HG03039 (cell line): ENCODE data around the gene CCL11.
"Not testable (repeated sequence)": the region's sequence is repeated elsewhere in the genome, so short reads cannot be mapped to it uniquely, and the experiment has no call there.

Experiments
- ATAC-seq: cut with Tn5 transposase; IDR thresholded peaks from one replicate; pipeline ENCODE4 v1.9.1; 2021; ENCODE audit warnings: mild to moderate bottlenecking, moderate library complexity; ENCODE audit not compliant: unreplicated experiment

CCL11 gene

DNA sequence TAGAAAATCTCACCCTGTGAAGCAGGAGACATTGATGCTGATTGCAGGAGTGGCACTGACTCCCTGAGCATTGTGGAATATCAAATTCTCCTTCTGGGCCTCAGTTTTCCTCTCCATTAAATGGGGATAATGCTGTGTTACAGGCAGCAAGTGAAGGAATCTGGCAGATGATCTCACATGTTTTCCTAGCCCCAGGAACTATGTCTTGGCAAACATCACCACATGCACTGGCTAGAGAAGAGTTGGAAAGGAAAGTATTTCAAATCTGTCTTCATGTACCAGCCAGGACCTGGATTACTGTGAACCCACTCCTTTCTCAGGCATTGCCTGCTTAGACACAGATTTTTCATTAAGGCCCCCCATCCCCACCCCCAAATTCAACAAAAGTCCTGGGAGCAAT is 20.1 kb downstream of the CCL11 start:
- no peak for ATAC-seq

DNA sequence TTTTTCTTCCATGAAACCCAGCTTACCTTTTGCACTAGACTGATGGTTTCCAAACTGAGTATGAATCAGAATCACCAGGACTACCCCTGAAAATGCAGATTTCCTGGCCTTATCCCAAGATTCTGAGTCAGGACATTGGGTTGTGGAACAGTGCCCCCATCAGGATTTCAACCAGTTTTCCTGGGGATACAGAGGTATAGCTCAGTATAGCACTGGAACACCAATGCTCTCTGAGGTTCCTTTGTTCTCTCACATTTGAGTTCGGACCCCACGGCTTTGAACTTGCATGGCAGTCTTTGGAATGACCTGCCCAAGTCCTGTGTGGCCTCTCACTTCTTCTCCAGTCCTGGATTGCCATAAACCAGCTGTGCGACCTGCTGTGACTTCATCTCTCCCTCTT is 20.9 kb downstream of the CCL11 start:
- no peak for ATAC-seq

DNA sequence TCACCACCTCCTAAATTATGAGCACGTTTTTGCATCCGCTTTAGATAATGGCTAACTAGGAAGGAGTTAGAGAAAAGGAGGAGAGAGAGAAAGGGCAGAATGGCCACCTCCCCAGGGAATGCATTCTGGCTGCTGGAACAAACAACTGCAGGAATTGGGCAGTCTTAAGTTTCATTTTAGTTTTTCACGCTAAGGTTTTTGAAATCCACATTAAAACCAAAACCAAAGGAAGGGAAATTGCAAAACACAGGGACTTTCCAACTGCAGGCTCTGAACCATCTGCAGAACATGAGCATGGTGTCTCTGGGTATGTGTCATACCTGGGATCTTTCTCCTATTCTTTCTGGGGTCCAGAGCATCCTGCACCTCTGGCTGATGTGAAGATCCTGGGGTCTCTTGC is 21.6 kb downstream of the CCL11 start:
- ATAC-seq, result no peak

DNA sequence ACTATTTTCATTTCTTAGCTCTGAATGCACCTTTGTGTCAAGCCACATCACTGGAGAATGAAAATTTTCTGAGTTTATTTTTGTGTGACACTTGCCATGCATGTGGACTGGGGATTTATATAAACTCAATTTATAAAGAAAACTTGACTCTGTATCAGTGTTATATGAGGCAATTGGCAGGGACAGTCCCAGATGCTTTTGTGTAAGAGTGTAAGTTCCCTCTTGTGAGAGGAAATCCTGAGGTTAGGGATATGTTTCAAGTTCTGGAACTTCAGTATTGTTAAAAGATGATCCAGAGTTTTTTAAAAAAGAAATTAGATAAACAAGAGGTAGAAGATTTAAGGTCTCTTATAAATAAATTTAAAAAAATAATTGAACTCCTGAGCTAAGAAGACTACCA is 22.8 kb downstream of the CCL11 start:
- ATAC-seq, result no peak

DNA sequence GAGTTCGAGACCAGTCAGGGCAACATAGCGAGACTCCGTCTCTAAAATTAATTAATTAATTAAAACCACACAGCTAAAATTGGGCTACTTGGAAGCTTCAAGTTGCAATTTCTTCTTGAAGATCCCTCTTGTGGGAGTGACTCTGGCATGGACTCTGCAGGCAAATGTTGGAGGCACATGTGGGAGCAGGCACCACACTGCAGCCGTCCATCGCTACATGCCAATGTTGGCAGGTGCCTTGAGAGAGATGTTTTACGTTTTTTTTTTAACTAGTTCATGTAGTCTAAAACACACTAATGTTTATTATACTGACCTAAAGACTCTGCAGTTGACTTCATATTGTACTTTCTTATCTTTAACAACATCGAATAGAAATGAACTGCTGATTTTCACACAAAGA is 25.7 kb downstream of the CCL11 start:
- no peak for ATAC-seq

DNA sequence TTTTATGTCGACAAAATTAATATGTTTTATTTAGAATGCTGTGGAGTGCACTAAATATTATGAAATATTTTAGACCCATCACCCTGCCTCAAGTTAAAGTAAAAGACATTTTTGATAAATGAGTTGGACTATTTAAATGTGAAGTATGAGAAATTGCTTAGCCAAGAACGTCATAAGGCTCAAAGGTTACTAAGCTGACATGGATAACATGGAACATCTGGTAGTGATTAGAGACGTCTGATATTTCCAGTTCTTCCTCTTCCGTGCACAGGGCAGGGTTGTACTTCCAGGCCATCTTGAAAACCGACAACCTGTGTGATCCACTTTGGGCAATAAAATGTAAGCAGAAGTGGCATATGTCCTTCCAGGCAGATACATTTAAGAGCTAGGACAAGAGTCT is 26.5 kb downstream of the CCL11 start:
- no peak for ATAC-seq

DNA sequence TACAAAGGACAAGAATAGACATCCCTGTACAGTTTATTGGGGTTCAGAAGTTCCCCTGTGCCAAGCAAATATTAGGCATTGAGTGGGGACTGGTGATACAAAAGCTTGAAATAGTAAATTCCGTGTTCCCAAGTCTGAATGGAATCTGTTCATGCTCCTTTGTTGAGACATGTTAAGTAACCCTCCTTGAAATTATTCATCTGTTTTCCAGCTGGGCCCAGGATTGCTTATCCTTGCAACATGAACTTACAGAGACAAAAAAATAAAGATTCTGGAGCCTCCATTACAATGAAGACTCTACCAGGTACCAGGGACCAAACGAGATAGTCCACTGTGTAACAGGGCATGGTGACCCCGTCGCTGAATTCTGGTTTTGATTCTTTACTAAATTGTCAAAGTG is 27.6 kb downstream of the CCL11 start:
- no peak for ATAC-seq

DNA sequence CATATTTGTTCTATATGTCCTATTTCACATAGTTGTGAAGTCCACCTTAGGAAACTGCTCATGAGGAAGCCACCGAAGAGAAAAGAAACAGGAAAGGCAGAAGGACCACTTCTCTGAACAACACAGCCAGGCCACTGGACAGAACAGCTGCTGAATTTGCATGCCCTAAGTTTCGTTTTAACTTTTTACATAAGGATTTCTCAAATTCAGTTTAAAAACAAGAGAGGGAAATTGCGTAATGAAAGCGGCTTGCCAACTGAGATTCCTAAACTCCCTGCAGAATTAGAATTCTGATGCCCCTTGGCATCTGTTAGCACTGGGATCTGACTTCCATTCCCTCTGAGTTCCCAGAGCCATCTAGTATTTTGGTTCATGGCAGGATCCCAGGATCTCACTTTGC is 28.7 kb downstream of the CCL11 start:
- ATAC-seq, result no peak

DNA sequence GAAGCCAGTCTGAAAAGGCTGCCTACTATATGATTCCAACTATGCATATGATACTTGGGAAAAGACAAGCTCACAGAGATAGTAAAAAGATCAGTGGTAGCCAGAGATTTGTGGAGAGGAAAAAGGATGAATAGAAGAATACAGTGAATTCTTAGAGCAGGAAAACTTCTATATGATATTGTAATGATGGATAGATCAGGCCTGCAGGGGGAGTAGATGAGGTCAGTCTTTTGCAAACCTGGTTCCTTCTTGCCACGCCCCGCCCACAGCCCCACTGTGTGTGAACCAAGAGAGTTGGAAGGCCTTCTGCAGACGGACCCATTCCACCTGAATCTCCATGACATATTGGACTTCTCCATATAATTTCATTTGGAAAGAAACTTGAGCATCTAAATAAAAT is 32.9 kb downstream of the CCL11 start:
- ATAC-seq, result no peak

DNA sequence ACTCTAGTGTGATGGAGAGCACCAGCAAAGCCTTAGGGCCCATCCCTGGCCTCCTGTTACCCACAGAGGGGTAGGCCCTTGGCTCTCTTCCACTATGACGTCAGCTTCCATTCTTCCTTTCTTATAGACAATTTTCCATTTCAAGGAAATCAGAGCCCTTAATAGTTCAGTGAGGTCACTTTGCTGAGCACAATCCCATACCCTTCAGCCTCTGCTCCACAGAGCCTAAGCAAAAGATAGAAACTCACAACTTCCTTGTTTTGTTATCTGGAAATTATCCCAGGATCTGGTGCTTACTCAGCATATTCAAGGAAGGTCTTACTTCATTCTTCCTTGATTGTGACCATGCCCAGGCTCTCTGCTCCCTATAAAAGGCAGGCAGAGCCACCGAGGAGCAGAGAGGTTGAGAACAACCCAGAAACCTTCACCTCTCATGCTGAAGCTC is 33.5 kb downstream of the CCL11 start, which contains the start of gene CCL8:
CCL8 (plus strand) TSS at position 397 of the 445 bp plus-strand sequence. CDS start 67 bp downstream, outside the sequence.
- no peak for ATAC-seq

DNA sequence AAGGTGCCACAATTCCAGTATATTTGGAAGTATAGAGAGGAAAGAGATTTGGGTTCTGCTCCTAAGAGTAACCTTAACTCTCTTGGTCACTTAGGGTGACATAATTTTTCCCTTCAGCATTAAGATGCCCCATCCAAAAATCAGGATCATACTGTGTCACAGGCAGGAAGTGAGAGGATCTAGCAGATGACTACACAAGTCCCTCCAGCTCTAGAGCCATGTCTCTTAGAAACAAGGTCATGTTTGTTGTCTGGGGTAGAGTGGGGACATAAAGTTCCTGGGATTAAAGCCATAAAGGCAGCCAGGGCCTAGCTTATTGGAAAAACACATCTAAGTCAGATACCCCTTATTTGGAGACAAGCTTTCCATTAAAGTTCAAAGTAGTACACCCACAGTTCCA is 36.4 kb downstream of the CCL11 start:
- no peak for ATAC-seq

DNA sequence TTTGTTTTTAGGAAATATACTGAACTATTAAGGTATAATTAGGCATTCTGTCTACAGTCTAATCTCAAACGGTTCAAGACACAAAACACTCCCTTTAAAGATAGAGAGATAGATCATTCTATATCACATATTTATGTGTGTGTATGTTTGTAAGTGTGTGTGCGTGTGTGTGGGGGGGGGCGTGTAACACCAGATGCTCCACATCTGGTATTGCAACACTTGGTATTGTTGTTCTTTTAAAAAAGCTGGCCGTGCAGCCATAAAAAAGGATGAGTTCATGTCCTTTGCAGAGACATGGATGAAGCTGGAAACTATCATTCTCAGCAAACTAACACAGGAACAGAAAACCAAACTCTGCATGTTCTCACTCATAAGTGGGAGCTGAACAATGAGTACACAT is 42.0 kb downstream of the CCL11 start:
- not testable (repeated sequence) for ATAC-seq

DNA sequence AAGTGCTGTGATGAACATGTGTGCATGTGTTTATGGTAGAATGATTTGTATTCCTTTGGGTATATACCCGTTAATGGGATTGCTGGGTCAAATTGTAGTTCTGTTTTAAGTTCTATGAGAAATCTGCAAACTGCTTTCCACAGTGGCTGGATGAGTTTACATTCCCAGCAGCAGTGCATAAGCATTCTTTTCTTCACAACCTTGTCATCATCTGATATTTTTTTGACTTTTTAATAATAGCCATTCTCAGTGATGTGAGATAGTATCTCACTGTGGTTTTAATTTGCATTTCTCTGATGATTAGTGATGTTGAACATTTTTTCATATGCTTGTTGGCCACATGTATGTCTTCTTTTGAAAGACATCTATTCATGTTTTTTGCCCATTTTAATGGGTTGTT is 52.2 kb downstream of the CCL11 start:
- no peak for ATAC-seq
